GM23338 (cell line): ENCODE results near the gene GRB14.

Experiments used
- EZH2 ChIP-seq: fragments of 200-600 bp; sonication (generic); IDR thresholded peaks from one replicate; pipeline ENCODE4 v1.8.0; 2017; ENCODE audit warnings: antibody characterized with exemption, mild to moderate bottlenecking, low read depth; ENCODE audit not compliant: unreplicated experiment
- POLR2AphosphoS5 ChIP-seq: IDR thresholded peaks from 2 replicates; pipeline ENCODE4 v1.6.1; 2016; ENCODE audit warnings: antibody characterized with exemption, low read depth
- TF ChIP-seq, protein P1 (sequence below), 2 experiments: fragments of 200-600 bp in 1 of 2; sonication (generic) in 1 of 2; conservative IDR thresholded peaks; 2 replicates each; pipeline versions ENCODE4 v1.5.1 to v1.6.1; 2016 to 2017; ENCODE audit warnings: antibody characterized with exemption in 2 of 2, low read depth in 2 of 2, mild to moderate bottlenecking in 2 of 2, moderate library complexity in 1 of 2
- TF ChIP-seq, protein P2 (sequence below): IDR thresholded peaks from one replicate; pipeline ENCODE4 v1.6.1; 2018; ENCODE audit warnings: antibody characterized with exemption; ENCODE audit not compliant: unreplicated experiment

DNA sequence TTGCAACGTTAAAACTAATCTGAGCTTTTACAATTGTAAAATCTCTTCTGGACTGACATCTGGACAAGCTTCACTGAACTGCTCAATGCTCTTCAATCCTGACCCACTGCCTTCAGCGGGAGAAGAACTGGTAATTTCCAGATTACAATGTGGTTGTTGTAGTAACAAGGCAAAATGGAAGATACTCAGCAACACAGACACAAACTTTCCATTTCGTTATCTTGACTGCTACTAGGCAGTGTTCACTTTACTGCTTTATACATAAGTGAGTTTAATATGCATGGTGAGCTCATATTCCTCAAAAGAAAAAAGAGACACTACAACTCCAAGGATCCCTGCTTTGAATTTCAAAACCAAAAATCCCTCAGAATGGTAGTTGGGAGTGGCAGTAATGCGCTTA is 51.9 kb downstream of the GRB14 start:
- TF ChIP-seq, protein P1, sequence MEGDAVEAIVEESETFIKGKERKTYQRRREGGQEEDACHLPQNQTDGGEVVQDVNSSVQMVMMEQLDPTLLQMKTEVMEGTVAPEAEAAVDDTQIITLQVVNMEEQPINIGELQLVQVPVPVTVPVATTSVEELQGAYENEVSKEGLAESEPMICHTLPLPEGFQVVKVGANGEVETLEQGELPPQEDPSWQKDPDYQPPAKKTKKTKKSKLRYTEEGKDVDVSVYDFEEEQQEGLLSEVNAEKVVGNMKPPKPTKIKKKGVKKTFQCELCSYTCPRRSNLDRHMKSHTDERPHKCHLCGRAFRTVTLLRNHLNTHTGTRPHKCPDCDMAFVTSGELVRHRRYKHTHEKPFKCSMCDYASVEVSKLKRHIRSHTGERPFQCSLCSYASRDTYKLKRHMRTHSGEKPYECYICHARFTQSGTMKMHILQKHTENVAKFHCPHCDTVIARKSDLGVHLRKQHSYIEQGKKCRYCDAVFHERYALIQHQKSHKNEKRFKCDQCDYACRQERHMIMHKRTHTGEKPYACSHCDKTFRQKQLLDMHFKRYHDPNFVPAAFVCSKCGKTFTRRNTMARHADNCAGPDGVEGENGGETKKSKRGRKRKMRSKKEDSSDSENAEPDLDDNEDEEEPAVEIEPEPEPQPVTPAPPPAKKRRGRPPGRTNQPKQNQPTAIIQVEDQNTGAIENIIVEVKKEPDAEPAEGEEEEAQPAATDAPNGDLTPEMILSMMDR (conservative IDR thresholded peaks at IDR 0.05; ENCODE audit: low read depth in 2 of 2), result no peak
- TF ChIP-seq, protein P2, sequence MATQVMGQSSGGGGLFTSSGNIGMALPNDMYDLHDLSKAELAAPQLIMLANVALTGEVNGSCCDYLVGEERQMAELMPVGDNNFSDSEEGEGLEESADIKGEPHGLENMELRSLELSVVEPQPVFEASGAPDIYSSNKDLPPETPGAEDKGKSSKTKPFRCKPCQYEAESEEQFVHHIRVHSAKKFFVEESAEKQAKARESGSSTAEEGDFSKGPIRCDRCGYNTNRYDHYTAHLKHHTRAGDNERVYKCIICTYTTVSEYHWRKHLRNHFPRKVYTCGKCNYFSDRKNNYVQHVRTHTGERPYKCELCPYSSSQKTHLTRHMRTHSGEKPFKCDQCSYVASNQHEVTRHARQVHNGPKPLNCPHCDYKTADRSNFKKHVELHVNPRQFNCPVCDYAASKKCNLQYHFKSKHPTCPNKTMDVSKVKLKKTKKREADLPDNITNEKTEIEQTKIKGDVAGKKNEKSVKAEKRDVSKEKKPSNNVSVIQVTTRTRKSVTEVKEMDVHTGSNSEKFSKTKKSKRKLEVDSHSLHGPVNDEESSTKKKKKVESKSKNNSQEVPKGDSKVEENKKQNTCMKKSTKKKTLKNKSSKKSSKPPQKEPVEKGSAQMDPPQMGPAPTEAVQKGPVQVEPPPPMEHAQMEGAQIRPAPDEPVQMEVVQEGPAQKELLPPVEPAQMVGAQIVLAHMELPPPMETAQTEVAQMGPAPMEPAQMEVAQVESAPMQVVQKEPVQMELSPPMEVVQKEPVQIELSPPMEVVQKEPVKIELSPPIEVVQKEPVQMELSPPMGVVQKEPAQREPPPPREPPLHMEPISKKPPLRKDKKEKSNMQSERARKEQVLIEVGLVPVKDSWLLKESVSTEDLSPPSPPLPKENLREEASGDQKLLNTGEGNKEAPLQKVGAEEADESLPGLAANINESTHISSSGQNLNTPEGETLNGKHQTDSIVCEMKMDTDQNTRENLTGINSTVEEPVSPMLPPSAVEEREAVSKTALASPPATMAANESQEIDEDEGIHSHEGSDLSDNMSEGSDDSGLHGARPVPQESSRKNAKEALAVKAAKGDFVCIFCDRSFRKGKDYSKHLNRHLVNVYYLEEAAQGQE, result no peak
- no peak for TF ChIP-seq EZH2
- TF ChIP-seq POLR2AphosphoS5, result no peak
